Hematopoietic multipotent progenitor cell treated with erythropoietin and hydrocortisone succinate and interleukin-3 and kit ligand, for 6 days (in vitro differentiated cells): ENCODE results near the gene VAPA.
A peak's percentile ranks its signal among the peaks of the same experiment; 100 is the strongest.

Experiments
- DNase-seq: peaks from one replicate; pipeline ENCODE4 v3.0.0-alpha.2; 2015

The VAPA gene, protein sequence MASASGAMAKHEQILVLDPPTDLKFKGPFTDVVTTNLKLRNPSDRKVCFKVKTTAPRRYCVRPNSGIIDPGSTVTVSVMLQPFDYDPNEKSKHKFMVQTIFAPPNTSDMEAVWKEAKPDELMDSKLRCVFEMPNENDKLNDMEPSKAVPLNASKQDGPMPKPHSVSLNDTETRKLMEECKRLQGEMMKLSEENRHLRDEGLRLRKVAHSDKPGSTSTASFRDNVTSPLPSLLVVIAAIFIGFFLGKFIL

DNA sequence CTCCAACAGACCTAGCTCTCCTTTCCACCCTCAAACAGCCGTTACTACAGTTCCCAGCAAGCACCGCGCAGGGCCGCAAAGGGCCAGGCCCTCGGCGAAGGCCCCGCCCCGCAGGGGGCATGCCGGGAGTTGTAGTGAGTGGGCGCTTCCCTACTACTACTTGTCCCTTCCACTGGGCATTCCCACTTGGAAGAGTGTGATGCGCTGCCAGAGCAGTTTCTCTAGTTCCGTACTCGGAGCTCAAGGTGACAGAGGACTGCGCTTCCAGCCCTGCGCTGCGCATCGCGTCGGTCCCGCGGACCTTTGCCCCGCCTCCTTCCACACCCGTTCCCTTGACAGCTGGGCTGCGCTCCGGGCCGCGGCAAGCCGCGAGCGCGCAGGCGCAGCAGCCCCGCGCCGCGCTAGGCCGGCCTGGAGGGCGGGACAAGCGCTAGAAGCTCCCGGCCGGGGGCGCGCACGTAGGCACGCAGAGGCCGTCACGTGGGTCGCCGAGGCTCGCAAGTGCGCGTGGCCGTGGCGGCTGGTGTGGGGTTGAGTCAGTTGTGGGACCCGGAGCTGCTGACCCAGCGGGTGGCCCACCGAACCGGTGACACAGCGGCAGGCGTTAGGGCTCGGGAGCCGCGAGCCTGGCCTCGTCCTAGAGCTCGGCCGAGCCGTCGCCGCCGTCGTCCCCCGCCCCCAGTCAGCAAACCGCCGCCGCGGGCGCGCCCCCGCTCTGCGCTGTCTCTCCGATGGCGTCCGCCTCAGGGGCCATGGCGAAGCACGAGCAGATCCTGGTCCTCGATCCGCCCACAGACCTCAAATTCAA is at the start of gene VAPA:
VAPA (plus strand) TSS at position 491 of the 808 bp plus-strand sequence; CDS start at position 732, 241 bp downstream.
- peak; percentile 97 for DNase-seq

DNA sequence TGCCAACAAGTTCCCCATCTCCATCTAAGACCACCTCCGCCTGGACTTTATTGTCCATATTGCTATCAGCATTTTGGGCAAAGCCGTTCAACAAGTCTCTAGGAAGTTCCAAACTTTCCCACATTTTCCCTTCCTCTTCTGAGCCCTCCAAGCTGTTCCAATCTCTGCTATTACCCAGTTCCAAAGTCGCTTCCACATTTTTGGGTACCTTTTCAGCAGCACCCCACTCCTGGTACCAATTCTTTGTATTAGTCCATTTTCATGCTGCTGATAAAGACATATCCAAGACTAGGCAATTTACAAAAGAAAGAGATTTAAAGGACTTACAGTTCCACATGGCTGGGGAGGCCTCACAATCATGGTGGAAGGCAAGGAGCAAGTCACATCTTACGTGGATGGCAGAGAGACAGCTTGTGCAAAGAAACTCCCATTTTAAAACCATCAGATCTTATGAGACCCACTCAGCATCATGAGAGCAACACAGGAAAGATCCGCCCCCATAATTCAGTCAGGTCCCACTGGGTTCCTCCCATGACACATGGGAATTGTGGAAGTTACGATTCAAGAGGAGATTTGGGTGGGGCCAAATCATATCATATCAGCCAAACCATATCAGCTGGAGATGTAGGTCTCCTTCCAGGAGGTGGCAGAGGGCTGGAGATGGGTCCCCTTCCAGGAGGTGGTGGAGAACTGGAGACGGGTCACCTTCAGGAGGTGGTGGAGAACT is 47.9 kb upstream of the VAPA start:
- no peak for DNase-seq

DNA sequence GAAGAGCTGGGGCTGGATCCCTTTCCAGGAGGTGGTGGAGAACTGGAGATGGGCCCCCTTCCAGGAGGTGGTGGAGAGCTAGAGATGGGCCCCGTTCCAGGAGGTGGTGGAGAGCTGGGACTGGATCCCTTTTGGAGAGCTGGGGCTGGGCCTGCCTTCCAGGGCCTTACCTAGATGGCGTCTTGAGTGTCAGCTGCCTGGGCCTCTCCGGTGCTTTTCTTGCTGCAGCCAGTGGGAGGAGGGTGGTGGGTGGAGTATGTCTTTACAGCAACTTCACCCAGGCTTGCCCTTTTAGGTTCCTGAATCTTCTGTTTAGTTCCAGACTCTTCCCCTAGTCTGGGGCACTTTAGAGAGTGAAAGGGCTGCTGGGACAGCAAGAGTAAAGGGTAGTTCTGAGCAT is 47.2 kb upstream of the VAPA start:
- no peak for DNase-seq

DNA sequence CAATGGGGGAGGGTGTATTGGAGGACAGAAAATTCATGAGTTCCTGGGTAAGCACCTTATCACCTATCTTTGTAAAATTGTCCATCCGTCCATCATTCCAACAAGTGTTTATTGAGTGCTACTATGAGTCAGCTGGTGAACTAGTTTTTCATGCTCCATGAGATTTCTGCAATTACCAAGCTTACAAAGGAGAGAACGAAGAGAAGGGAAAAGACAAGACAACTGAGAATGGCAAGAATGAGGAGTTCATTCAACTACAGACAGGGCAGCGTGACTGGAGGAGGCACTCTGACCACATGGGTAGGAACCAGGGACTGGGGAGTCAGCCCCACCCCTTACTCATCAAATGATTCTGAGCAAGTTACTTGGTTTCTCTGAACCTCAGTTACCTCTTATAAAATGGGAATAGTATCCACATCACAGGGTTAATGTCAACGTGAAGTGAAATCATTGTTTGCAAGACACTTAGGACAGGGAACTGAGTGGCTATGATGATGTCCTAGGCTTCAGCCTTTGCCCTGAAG is 46.7 kb upstream of the VAPA start:
- no peak for DNase-seq

DNA sequence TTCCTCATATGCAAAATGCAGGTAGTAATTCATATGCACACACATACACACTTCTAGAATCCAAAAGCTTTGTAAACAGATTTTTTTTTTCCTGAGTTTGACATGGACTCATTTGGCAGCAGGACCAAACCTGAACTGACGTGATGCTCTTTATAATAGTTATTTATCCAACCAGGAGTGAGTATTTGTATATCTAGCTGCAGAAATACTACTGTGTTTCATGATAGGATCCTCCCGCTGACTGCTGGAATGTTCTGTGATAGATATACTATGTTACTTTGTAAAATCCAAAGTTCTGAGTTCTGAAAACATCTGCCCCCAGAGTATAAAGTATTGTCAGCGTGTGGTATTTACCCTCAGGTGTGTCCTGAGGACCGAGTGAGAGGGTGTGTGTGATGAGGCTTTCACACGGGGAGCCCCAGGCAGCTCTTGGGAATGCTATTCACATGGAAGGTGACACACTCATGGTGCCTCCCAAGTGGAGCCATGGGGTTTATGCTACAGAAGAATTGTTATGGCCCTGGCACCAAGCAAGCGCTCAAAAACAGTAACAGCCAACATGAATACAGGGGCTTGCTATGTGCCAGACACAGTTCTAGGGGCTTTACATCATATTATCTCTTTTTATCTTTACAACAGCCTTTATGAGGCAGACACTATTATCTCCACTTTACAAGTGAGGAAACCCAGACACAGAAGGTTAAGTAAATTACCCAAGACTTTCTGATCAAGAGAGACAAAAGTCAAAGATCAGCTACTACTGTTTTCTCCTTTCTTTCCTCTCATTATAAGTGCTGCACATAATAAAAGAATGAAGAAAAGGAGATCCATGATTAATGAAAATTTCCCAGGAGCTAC is 44.7 kb upstream of the VAPA start:
- peak; percentile 71 for DNase-seq

DNA sequence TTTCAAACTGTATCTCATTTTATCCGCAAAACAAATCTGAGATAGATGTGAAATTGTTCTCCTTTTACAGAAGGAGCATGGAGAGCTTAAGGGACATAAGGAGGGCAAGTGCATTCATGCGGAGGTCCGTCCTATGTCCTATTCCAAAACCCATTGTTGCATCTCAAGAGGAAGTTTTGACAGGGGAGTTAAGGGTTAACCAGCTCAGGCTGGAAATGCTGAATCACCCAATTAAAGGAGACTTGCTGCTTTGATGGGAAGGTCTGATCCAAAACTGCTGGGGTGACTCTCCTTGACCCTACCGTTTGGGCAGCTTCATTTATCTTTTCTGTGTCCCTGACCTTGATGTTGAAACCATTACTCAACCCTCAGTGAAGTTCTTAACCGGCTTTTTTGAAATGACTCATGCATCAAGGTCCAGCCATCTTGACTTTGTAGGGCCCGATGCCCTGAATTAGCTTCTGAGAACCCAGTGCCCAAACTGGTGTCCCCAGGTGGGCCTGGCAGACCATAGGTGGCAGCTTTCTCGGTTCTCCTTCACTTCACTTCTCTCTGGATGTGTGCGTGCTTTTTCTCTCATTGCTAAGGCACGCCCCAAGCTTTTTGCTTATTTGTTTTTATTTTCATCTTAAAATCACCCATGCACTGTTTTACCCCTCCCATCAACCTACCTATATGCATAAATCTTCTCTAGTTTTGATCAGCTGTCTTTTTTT is 43.9 kb upstream of the VAPA start:
- DNase-seq = peak; percentile 89

DNA sequence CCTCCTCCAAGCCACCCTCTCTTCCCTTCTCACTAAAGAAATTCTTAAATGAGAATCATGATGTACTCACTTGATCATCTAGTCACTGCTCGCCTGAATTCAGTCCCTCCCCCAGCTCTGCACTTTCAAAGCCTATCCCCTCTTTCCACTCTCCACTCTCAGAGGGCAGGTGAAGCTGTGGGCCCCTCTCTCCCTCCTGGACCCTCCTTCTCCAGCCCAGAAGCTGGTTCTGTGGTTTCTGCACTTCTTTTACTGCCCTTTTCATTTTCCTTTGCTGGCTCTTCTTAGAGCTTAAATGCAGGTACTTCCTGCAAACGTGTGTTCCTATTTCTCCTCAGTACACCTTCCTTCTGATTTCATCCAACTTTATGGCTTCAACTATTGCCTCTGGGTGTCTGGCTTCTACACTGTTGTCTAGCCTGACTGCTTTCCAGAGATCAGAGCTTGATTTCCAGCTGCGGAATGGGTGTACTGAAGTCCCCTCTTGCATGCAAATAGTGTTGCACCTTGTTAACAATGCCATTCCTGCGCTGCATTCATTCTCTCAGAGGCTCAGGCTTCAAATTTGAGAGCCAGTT is 43.3 kb upstream of the VAPA start:
- no peak for DNase-seq

DNA sequence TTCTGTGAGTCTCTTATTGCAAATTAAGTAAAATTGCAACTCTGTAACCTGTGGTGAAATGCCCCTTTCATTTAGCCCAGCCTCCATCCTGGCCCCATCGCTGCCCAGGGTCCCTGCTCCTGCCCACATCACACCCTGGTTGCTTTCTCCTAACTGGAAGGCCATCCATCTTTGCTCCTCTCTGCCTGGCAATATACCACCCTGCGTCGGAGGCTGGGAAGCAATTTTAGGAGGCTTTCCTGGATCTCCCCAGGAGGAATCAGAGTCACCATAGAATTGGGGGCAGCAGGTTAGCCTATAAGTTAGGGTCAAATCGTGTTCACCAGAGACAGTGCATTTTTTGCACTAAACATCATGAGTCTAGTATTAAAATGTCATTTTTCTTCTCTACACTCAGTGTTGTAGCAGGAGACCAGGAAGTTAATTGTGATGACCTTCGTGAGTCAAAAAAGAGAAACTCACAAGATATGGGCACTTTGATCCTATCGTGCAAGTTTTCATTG is 42.5 kb upstream of the VAPA start:
- no peak for DNase-seq

DNA sequence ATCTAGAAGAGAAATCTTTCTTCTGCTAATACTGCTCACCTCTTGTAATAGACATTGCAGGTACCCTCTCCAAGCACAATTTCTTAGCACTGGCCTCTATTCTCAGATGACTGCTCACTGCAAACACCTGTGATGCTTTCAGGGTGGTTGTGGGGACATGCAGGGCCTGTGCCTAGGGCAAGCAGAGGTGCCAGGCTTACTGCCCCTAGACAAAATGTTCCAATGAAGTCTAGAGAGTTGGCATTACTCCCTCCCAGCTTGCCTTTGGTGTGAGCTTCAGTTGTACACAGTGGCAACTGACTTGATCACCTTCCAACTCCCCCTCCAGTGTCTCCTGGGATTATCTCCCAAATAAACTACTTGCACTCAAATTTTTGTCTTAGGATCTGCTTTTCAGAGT is 41.0 kb upstream of the VAPA start:
- DNase-seq = no peak

DNA sequence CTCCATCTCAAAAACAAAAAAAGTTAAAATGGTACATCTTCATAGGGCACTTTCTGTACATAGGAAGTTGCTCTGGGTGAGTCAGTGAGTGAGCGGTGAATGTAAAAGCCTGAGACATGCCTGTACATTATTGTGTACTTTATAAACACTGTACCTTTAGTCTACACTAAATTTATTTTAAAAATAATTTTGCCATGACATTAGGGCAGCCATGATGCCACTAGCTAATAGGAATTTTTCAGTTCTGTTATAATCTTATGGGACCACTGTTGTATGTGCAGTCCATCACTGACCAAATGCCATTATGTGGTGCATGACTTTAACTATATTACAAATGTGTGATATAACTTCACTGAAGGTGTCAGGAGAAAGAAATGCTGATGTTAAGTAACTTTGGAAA is 39.1 kb upstream of the VAPA start:
- DNase-seq = no peak

DNA sequence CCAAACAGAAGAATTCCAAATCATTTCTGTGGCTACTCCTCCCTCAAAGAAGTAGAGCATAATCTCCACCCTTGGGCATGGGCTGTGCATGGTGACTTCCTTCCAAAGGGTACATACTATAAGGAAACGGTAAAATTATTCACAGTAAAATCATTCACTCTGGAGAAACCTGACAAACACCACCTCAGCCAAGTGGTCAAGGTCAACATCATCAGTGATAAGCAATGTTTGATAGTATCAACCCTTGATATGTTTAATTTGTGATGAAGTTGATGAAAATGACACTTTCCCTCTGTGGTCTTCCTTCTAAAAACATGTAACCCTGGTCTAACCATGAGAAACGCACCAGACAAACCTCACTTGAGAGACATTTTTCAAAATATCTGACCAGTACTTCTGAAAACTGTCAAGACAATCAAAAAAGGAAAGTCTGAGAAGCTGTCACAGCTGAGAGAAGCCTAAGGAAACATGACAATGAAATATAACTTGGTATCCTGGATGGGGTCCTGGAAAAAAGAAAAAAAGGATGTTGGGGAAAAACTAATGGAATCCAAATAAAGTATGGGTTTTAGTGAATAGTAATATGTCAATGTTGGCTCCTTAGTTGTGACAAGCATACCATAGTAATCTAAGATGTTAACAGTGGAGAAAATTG is 37.5 kb upstream of the VAPA start:
- peak; percentile 22 for DNase-seq

DNA sequence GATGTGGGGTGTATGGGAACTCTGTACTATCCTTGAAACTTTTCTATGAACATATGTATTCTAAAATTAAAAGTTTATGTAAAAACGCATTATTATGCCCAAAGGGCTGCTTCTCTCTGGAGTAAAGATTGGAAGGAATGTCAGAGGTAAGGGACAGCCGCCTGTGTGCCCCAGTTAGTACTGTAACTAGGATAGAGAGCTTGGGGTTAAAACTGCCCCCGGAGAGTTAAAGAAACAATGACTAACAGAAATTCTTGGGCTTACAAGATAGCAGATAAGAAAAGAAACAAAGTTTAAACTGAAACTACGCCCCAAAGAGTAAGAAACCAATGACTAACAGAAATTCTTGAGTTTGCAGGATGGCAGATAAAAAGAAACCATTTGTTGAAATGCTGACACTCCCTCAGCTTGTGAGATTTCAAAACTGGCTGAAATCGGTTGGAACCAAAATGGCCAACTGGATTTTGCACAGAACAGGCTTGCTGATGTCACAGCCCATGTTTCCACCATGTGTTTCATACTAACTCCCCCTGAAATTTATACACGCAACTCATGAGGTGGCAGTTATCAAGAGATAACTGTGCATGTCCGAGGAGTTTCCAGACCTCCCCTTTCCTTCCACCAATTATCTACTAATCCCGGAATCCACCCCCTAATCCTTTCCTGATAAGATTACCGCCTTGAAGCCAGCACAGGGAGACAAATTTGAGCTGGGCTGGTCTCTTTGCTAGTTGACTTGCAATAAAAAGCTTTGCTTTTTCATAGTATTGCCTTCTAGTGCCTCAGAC is 36.8 kb upstream of the VAPA start:
- DNase-seq = peak; percentile 97

DNA sequence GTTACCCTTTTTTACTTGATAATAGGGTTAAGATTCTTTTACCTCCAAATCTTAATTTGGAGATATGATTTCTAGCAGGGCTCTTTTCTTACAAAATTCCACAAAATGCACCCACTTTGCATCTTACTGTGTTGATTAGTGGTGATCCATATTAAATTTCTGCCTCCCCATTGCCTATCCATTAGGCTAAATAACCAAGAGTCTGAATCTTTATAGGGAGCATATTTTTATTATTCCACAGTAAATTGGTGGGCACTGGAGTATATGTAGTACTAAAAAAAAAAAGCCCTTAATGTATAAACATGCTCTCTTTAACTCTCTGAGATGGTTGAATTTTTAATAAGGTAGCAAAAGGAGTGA is 36.2 kb upstream of the VAPA start:
- DNase-seq = no peak

DNA sequence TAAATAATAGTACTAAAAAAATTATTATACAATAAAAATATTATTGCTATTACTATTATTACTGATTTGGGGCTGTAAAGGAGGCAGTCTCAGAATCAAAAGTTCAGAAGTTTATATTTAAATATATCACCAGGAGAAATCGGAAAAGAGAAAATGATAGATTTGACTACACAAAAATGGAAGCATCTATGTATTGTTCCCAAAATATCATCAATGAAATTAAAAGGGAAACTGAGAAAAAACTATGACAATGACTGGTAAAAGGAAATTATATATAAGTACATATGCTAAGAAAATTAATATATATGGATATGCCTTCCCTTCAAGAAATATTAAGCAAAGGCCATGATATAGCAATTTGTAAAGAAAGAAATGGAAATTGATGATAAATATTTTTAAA is 35.7 kb upstream of the VAPA start:
- no peak for DNase-seq

DNA sequence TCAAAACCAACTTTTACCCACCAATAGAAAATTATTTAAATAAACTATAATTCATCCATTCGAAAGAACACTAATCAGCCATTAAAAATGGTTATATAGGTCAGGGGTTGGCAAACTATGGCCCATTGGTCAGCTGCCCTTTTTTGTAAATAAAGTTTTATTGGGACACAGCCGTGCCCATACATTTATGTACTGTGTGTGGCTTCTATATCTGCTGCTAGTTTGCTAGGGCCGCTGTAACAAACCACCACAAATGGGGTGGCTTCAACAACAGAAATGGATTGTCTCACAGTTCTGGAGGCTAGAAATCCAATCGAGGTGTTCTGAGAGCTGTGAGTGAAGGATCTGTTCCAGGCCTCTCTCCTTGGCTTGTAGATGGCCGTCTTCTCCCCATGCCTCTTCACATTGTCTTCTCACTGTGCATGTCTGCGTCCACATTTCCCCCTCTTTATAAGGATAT is 35.0 kb upstream of the VAPA start:
- DNase-seq = no peak

DNA sequence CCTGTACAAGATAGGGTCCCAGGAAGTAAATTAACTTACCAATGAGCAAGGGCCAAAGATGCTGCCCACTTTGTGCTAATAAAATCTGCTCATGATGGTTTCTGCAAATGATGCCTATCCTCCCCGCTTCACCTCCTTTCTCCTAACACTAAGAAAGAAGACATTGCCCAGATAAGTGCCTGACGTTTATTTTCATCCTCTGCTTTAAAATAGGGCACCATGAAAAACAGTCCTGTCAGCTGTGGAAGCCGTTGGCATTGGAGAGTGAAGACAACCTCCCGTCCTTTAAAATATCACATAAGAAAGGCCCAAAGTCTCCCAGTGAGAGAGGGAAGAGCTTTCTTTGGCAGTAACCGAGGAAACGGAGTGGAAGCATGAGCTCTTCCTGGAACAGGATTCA is 29.7 kb upstream of the VAPA start:
- no peak for DNase-seq

DNA sequence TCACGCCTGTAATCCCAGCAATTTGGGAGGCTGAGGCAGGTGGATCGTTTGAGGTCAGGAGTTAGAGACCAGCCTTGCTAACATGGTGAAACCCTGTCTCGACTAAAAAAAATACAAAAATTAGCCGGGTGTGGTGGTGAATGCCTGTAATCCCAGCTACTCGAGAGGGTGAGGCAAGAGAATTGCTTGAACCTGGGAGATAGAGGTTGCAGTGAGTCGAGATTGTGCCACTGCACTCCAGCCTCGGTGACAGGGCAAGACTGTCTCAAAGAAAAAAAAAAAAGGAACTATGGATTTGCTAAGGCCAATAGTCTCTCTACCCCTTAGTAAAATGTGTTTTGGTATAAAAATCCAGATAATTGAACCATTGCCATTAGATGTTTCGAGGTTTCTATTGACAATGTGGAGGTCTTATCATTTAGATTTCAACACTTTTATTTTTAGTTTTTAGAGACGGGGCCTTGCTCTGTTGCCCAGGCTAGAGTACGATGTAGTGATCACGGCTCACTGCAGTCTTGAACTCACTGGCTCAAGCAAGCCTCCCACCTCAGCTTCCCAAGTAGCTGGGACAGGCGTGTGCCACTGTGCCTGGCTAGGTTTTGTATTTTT is 29.2 kb upstream of the VAPA start:
- DNase-seq = no peak

DNA sequence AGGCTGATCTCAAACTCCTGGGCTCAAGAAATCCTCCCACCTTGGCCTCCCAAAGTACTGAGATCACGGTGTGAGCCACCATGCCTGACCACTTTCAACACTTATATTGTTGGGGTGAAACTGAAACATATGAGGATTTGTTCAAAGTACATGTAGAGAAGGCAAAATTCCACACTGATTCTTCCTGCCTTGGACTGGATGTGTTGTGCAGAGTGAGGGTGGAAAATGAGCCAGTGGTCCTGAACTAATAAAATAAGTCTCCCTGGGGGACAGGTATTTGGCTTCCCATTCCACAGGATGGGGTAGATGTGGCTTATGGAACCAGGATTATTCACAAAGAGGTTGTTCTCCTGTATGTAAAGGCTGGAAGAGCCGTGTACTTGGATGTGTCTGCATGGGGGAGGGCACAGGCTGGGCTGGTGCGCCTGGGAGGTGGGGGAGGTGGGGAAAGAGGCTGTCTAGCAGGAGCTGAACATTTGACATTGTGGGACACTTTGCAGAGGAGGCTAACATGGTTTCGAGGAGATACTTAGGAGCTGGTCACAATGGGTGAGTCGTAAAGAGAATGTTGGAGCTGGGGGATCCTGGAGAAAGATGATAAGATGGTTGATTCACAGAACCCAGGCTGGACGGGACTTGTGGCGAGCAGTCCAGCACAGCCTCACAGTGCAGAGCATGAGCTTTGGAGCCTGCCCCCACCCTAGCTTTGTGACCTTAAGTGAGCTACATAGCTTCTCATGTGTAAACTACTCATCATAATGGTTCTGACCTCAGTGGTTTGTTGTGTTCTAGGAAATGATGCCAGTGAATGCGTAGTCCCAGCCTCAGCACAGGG is 28.4 kb upstream of the VAPA start, which contains the start of gene TXNDC2:
TXNDC2 (plus strand) TSS at position 804 of the 835 bp plus-strand sequence. CDS start 708 bp downstream, outside the sequence.
- peak; percentile 74 for DNase-seq
